ENCODE results near the gene CDC20.

The CDC20 gene

GRCh38 chr1:43388613-43389012 lies 29.8 kb downstream of the CDC20 start:
- peaks cover 52% of the 10 kb centered on the region for H3K36me3 ChIP-seq (ENCODE audit: low read depth)
- H3K27ac ChIP-seq (ENCODE audit: poor library complexity, severe bottlenecking): peak overlapping the region; percentile 48
- H3K4me1 ChIP-seq (ENCODE audit: insufficient read depth, poor library complexity, severe bottlenecking): peaks cover 7% of the 10 kb centered on the region
- TF ChIP-seq CTCF (IDR thresholded peaks at IDR 0.05; ENCODE audit: poor library complexity, severe bottlenecking): no peak
- ATAC-seq (ENCODE audit: low read depth) (no peak), DNase-seq (ENCODE audit: low spot score) (no peak)
- no peaks in the 10 kb centered on the region for H3K27me3 ChIP-seq (ENCODE audit: insufficient read depth, poor library complexity, severe bottlenecking)
- H3K9me3 ChIP-seq (ENCODE audit: severe bottlenecking): no peaks in the 10 kb centered on the region
- H3K4me3 ChIP-seq (ENCODE audit: severe bottlenecking): peak overlapping the region; percentile 84

- no peak for TF ChIP-seq CTCF (IDR thresholded peaks at IDR 0.05; ENCODE audit: poor library complexity, severe bottlenecking)
- Histone ChIP-seq H3K4me3 (ENCODE audit: severe bottlenecking) (peak within 1 kb of the TSS; percentile 84), H3K27ac (ENCODE audit: poor library complexity, severe bottlenecking) (peak within 1 kb of the TSS; percentile 48), H3K9me3 (ENCODE audit: severe bottlenecking) (no peaks in the 10 kb centered on the region), H3K36me3 (ENCODE audit: low read depth) (peaks cover 42% of the 10 kb centered on the region), H3K27me3 (ENCODE audit: insufficient read depth, poor library complexity, severe bottlenecking) (no peaks in the 10 kb centered on the region), H3K4me1 (ENCODE audit: insufficient read depth, poor library complexity, severe bottlenecking) (peaks cover 7% of the 10 kb centered on the region)
- peak; percentile 88 for DNase-seq (ENCODE audit: low spot score)
- peak; percentile 93 for ATAC-seq (ENCODE audit: low read depth)
Measured at GRCh38 chr1:43389326-43390313, 30.8 kb downstream of the CDC20 start, which contains the start of the genes MED8 and SZT2. Gene MED8 (minus strand): TSS chr1:43389800. CDS start chr1:43389764, 36 bp downstream. Gene SZT2 (plus strand): TSS chr1:43389899. CDS start chr1:43389969, 70 bp downstream.

GRCh38 chr1:43392702-43393101 lies 33.9 kb downstream of the CDC20 start:
- Histone ChIP-seq H3K9me3 (ENCODE audit: severe bottlenecking) (no peaks in the 10 kb centered on the region), H3K27me3 (ENCODE audit: insufficient read depth, poor library complexity, severe bottlenecking) (no peaks in the 10 kb centered on the region), H3K27ac (ENCODE audit: poor library complexity, severe bottlenecking) (no peak overlapping the region), H3K4me3 (ENCODE audit: severe bottlenecking) (no peak overlapping the region), H3K36me3 (ENCODE audit: low read depth) (peaks cover 29% of the 10 kb centered on the region), H3K4me1 (ENCODE audit: insufficient read depth, poor library complexity, severe bottlenecking) (peaks cover 7% of the 10 kb centered on the region)
- DNase-seq (ENCODE audit: low spot score): no peak
- TF ChIP-seq CTCF (IDR thresholded peaks at IDR 0.05; ENCODE audit: poor library complexity, severe bottlenecking): no peak
- ATAC-seq (ENCODE audit: low read depth): no peak

GRCh38 chr1:43395523-43395922 lies 36.7 kb downstream of the CDC20 start:
- DNase-seq (ENCODE audit: low spot score): no peak

More at GRCh38 chr1:43395523-43395922, 36.7 kb downstream of the CDC20 start:
- no peaks in the 10 kb centered on the region for H3K9me3 ChIP-seq (ENCODE audit: severe bottlenecking)
- H3K4me1 ChIP-seq (ENCODE audit: insufficient read depth, poor library complexity, severe bottlenecking): no peaks in the 10 kb centered on the region
- H3K36me3 ChIP-seq (ENCODE audit: low read depth): peaks cover 21% of the 10 kb centered on the region
- ATAC-seq (ENCODE audit: low read depth): no peak
- no peak for TF ChIP-seq CTCF (IDR thresholded peaks at IDR 0.05; ENCODE audit: poor library complexity, severe bottlenecking)
- H3K27me3 ChIP-seq (ENCODE audit: insufficient read depth, poor library complexity, severe bottlenecking): no peaks in the 10 kb centered on the region
- H3K4me3 ChIP-seq (ENCODE audit: severe bottlenecking): no peak overlapping the region
- H3K27ac ChIP-seq (ENCODE audit: poor library complexity, severe bottlenecking): no peak overlapping the region

All from RWPE2 (cell line).